Activated CD4-positive, alpha-beta memory T cell treated with anti-CD3 and anti-CD28 coated beads for 36 hours (primary cell): ENCODE data around the gene NFAT5. TPM values are rescaled to one million over a fixed set of nuclear protein-coding genes. Genes with fewer than 3 reads are reported as not detected.
"Not testable (repeated sequence)": the region's sequence is repeated elsewhere in the genome, so short reads cannot be mapped to it uniquely, and the experiment has no call there.

Experiments
- CTCF ChIA-PET: fragments of 350-600 bp; sonication (Branson Sonifier 250); formaldehyde crosslinking; loops from one replicate; lab custom pipeline; 2021; ENCODE audit warnings: antibody characterized with exemption, inconsistent platforms; lab: Charles Lee
- POLR2A ChIA-PET: fragments of 350-600 bp; sonication (Branson Sonifier 250); formaldehyde crosslinking; loops from one replicate; lab custom pipeline; 2021; ENCODE audit warnings: antibody characterized with exemption; lab: Charles Lee
- DNase-seq: peaks from one replicate; pipeline ENCODE4 v3.0.0-alpha.2; 2020
- H3K27ac Mint-ChIP-seq: one replicate; pipeline ENCODE4 v1.8.0; 2021; ENCODE audit warnings: mixed read lengths
- H3K27me3 Mint-ChIP-seq: one replicate; pipeline ENCODE4 v1.8.0; 2021; ENCODE audit warnings: mixed read lengths
- H3K36me3 Mint-ChIP-seq: one replicate; pipeline ENCODE4 v1.8.0; 2021; ENCODE audit warnings: mixed read lengths
- H3K4me1 Mint-ChIP-seq: one replicate; pipeline ENCODE4 v1.8.0; 2021; ENCODE audit warnings: low read depth, mixed read lengths
- H3K4me3 Mint-ChIP-seq: one replicate; pipeline ENCODE4 v1.8.0; 2021; ENCODE audit warnings: mild to moderate bottlenecking, mixed read lengths
- H3K9me3 Mint-ChIP-seq: one replicate; pipeline ENCODE4 v1.8.0; 2021; ENCODE audit warnings: mixed read lengths
- intact Hi-C: fragments of 100-400 bp; cut with micrococcal nuclease; formaldehyde crosslinking; loops from one replicate; pipeline ENCODE4 v1.15.1; 2023
- total RNA-seq, 2 experiments: library from RNA; stranded (reverse); gene quantifications; one replicate each; pipeline ENCODE4 v1.2.3, GENCODE V29; 2021

NFAT5 gene
- total RNA-seq, 2 experiments from 2014 or later = 28.2 to 32.7 TPM

GRCh38 chr16:69531988-69532387, 33.8 kb upstream of the NFAT5 start:
- no peak overlapping the region for H3K27ac Mint-ChIP-seq
- POLR2A ChIA-PET = interaction anchor here (0.6 kb wide), 1 partner anchor 10 kb away, joined by 3 read pairs; no protein-coding TSS in a partner anchor
- CTCF ChIA-PET = no interaction called here

GRCh38 chr16:69532641-69533455, 32.9 kb upstream of the NFAT5 start:
- DNase-seq = no peak
- no peak overlapping the region for H3K27ac Mint-ChIP-seq
- H3K27me3 Mint-ChIP-seq = no peaks in the 10 kb centered on the region
- H3K4me1 Mint-ChIP-seq = peaks cover 32% of the 10 kb centered on the region
- H3K9me3 Mint-ChIP-seq = no peaks in the 10 kb centered on the region
- POLR2A ChIA-PET = no interaction called here
- no peaks in the 10 kb centered on the region for H3K36me3 Mint-ChIP-seq
- intact Hi-C loops = no loop called here
- H3K4me3 Mint-ChIP-seq = no peak overlapping the region
- CTCF ChIA-PET = no interaction called here

More at GRCh38 chr16:69531988-69532387, 33.8 kb upstream of the NFAT5 start:
- Mint-ChIP-seq H3K36me3 (no peaks in the 10 kb centered on the region), H3K4me3 (no peak overlapping the region), H3K27me3 (no peaks in the 10 kb centered on the region), H3K4me1 (peaks cover 32% of the 10 kb centered on the region), H3K9me3 (no peaks in the 10 kb centered on the region)
- intact Hi-C loops = loop anchor here (2.0 kb wide), 2 partner anchors 61 to 365 kb away; no protein-coding TSS in a partner anchor
- no peak for DNase-seq

- CTCF ChIA-PET = no interaction called here
- no peaks in the 10 kb centered on the region for H3K36me3 Mint-ChIP-seq
- H3K4me1 Mint-ChIP-seq = peaks cover 27% of the 10 kb centered on the region
- no peak overlapping the region for H3K27ac Mint-ChIP-seq
- POLR2A ChIA-PET = no interaction called here
- no peaks in the 10 kb centered on the region for H3K27me3 Mint-ChIP-seq
- H3K4me3 Mint-ChIP-seq = no peak overlapping the region
- no peaks in the 10 kb centered on the region for H3K9me3 Mint-ChIP-seq
- intact Hi-C loops = no loop called here
- no peak for DNase-seq
Observed at GRCh38 chr16:69534720-69535119, 31.0 kb upstream of the NFAT5 start.

GRCh38 chr16:69535123-69536050, 30.4 kb upstream of the NFAT5 start:
- no peaks in the 10 kb centered on the region for H3K9me3 Mint-ChIP-seq
- H3K27ac Mint-ChIP-seq = no peak overlapping the region
- H3K27me3 Mint-ChIP-seq = no peaks in the 10 kb centered on the region
- ChIA-PET CTCF (no interaction called here), POLR2A (no interaction called here)
- DNase-seq = no peak
- H3K4me3 Mint-ChIP-seq = no peak overlapping the region
- H3K36me3 Mint-ChIP-seq = no peaks in the 10 kb centered on the region
- peaks cover 21% of the 10 kb centered on the region for H3K4me1 Mint-ChIP-seq
- intact Hi-C loops = no loop called here

GRCh38 chr16:69537706-69538080, 28.1 kb upstream of the NFAT5 start:
- intact Hi-C loops = no loop called here
- POLR2A ChIA-PET = no interaction called here
- Mint-ChIP-seq H3K4me1 (peaks cover 13% of the 10 kb centered on the region), H3K4me3 (no peak overlapping the region), H3K9me3 (no peaks in the 10 kb centered on the region), H3K27ac (no peak overlapping the region), H3K36me3 (no peaks in the 10 kb centered on the region), H3K27me3 (no peaks in the 10 kb centered on the region)
- CTCF ChIA-PET = interaction anchor here (0.6 kb wide), 1 partner anchor 92 kb away, joined by 3 read pairs; no protein-coding TSS in a partner anchor
- DNase-seq = no peak

GRCh38 chr16:69538808-69539207, 27.0 kb upstream of the NFAT5 start:
- H3K27me3 Mint-ChIP-seq = no peaks in the 10 kb centered on the region
- H3K36me3 Mint-ChIP-seq = no peaks in the 10 kb centered on the region
- POLR2A ChIA-PET = no interaction called here
- intact Hi-C loops = no loop called here
- H3K9me3 Mint-ChIP-seq = no peaks in the 10 kb centered on the region
- no peak overlapping the region for H3K27ac Mint-ChIP-seq
- no peak for DNase-seq
- peaks cover 9% of the 10 kb centered on the region for H3K4me1 Mint-ChIP-seq
- no peak overlapping the region for H3K4me3 Mint-ChIP-seq
- CTCF ChIA-PET = no interaction called here

- no peak overlapping the region for H3K4me3 Mint-ChIP-seq
- ChIA-PET CTCF (interaction anchor here (1.3 kb wide), 1 partner anchor 13 kb away, joined by 3 read pairs; no protein-coding TSS in a partner anchor), POLR2A (no interaction called here)
- intact Hi-C loops = no loop called here
- H3K27ac Mint-ChIP-seq = no peak overlapping the region
- no peaks in the 10 kb centered on the region for H3K27me3 Mint-ChIP-seq
- H3K4me1 Mint-ChIP-seq = no peaks in the 10 kb centered on the region
- H3K36me3 Mint-ChIP-seq = no peaks in the 10 kb centered on the region
- no peak for DNase-seq
- no peaks in the 10 kb centered on the region for H3K9me3 Mint-ChIP-seq
Observed at GRCh38 chr16:69542974-69543373, 22.8 kb upstream of the NFAT5 start.

GRCh38 chr16:69544088-69544487, 21.7 kb upstream of the NFAT5 start:
- H3K4me1 Mint-ChIP-seq = no peaks in the 10 kb centered on the region
- intact Hi-C loops = no loop called here
- H3K27ac Mint-ChIP-seq = no peak overlapping the region
- no peak overlapping the region for H3K4me3 Mint-ChIP-seq
- CTCF ChIA-PET = no interaction called here
- no peak for DNase-seq
- no peaks in the 10 kb centered on the region for H3K36me3 Mint-ChIP-seq
- no peaks in the 10 kb centered on the region for H3K9me3 Mint-ChIP-seq
- H3K27me3 Mint-ChIP-seq = no peaks in the 10 kb centered on the region
- POLR2A ChIA-PET = no interaction called here

- H3K9me3 Mint-ChIP-seq, POLR2A ChIA-PET, CTCF ChIA-PET, intact Hi-C loops, DNase-seq, H3K4me1 Mint-ChIP-seq, H3K4me3 Mint-ChIP-seq, H3K27ac Mint-ChIP-seq, H3K36me3 Mint-ChIP-seq, H3K27me3 Mint-ChIP-seq: not testable (repeated sequence)
Observed at GRCh38 chr16:69546663-69547062, 19.1 kb upstream of the NFAT5 start.

GRCh38 chr16:69553332-69553731, 12.4 kb upstream of the NFAT5 start:
- H3K27ac Mint-ChIP-seq = no peak overlapping the region
- no peaks in the 10 kb centered on the region for H3K27me3 Mint-ChIP-seq
- H3K4me3 Mint-ChIP-seq = no peak overlapping the region
- H3K4me1 Mint-ChIP-seq = peaks cover 12% of the 10 kb centered on the region
- no peaks in the 10 kb centered on the region for H3K36me3 Mint-ChIP-seq
- intact Hi-C loops = no loop called here
- ChIA-PET CTCF (no interaction called here), POLR2A (no interaction called here)
- no peak for DNase-seq
- H3K9me3 Mint-ChIP-seq = peaks cover 4% of the 10 kb centered on the region

GRCh38 chr16:69554495-69554894, 11.3 kb upstream of the NFAT5 start:
- Mint-ChIP-seq H3K36me3 (no peaks in the 10 kb centered on the region), H3K27me3 (no peaks in the 10 kb centered on the region), H3K9me3 (peaks cover 4% of the 10 kb centered on the region), H3K27ac (no peak overlapping the region), H3K4me1 (peaks cover 12% of the 10 kb centered on the region), H3K4me3 (no peak overlapping the region)
- CTCF ChIA-PET = no interaction called here
- POLR2A ChIA-PET = no interaction called here
- intact Hi-C loops = no loop called here
- no peak for DNase-seq

GRCh38 chr16:69555437-69555836, 10.3 kb upstream of the NFAT5 start:
- no peaks in the 10 kb centered on the region for H3K36me3 Mint-ChIP-seq
- peaks cover 4% of the 10 kb centered on the region for H3K9me3 Mint-ChIP-seq
- H3K27ac Mint-ChIP-seq = no peak overlapping the region
- DNase-seq = no peak
- no peaks in the 10 kb centered on the region for H3K27me3 Mint-ChIP-seq
- no peak overlapping the region for H3K4me3 Mint-ChIP-seq
- ChIA-PET CTCF (interaction anchor here (1.1 kb wide), 1 partner anchor 12 kb away, joined by 3 read pairs; no protein-coding TSS in a partner anchor), POLR2A (no interaction called here)
- intact Hi-C loops = no loop called here
- H3K4me1 Mint-ChIP-seq = peaks cover 12% of the 10 kb centered on the region
